Neuronal stem cell (in vitro differentiated cells): ENCODE measurements around the gene BORCS5.

Experiments used
- DNase-seq: peaks from one replicate; pipeline ENCODE4 v3.0.0-alpha.2; 2013; ENCODE audit warnings: low spot score
- H2AFZ ChIP-seq: one replicate; pipeline ENCODE4 v1.6.1; 2013; ENCODE audit warnings: mild to moderate bottlenecking, low read length, inconsistent platforms
- H2AK5ac ChIP-seq: 2 replicates; pipeline ENCODE4 v1.6.1; 2013; ENCODE audit warnings: low read depth, mild to moderate bottlenecking, inconsistent platforms, low read length, moderate library complexity, mixed read lengths
- H2BK120ac ChIP-seq: 2 replicates; pipeline ENCODE4 v1.6.1; 2013; ENCODE audit warnings: low read depth, mild to moderate bottlenecking, inconsistent platforms, low read length, moderate library complexity, mixed read lengths
- H2BK12ac ChIP-seq: one replicate; pipeline ENCODE4 v1.6.1; 2013; ENCODE audit warnings: low read length, inconsistent platforms
- H2BK15ac ChIP-seq: 2 replicates; pipeline ENCODE4 v1.6.1; 2013; ENCODE audit warnings: mild to moderate bottlenecking, low read length, inconsistent platforms, mixed read lengths
- H2BK5ac ChIP-seq: one replicate; pipeline ENCODE4 v1.6.1; 2013; ENCODE audit warnings: inconsistent platforms, mild to moderate bottlenecking, low read length, moderate library complexity
- H3K14ac ChIP-seq: one replicate; pipeline ENCODE4 v1.6.1; 2013; ENCODE audit warnings: low read length, inconsistent platforms
- H3K18ac ChIP-seq: 2 replicates; pipeline ENCODE4 v1.6.1; 2013; ENCODE audit warnings: low read length, inconsistent platforms
- H3K23ac ChIP-seq: 2 replicates; pipeline ENCODE4 v1.6.1; 2013; ENCODE audit warnings: low read depth, mild to moderate bottlenecking, mixed read lengths, low read length, inconsistent platforms; ENCODE audit not compliant: poor library complexity
- H3K27ac ChIP-seq: replicated peaks from 3 replicates; pipeline ENCODE4 v1.5.1; 2013; ENCODE audit warnings: low read length, inconsistent platforms
- H3K27me3 ChIP-seq, 3 experiments: 2 replicates each; pipeline ENCODE4 v1.6.1; 2013; ENCODE audit warnings: low read length in 3 of 3, mild to moderate bottlenecking in 2 of 3, inconsistent platforms in 1 of 3, low read depth in 1 of 3, mixed read lengths in 1 of 3, moderate library complexity in 1 of 3; ENCODE audit not compliant: control insufficient read depth in 3 of 3, insufficient read depth in 3 of 3
- H3K36me3 ChIP-seq, 2 donors: replicated peaks in 1 of 2; 2 replicates each; pipeline ENCODE4 v1.6.1; 2013; ENCODE audit warnings: low read length in 2 of 2; ENCODE audit not compliant: control insufficient read depth in 2 of 2, insufficient read depth in 2 of 2
- H3K4ac ChIP-seq: 2 replicates; pipeline ENCODE4 v1.6.1; 2013; ENCODE audit warnings: inconsistent platforms, mild to moderate bottlenecking, low read length, moderate library complexity
- H3K4me1 ChIP-seq, 2 donors: 1 replicate in 1 of 2; 2 replicates in 1 of 2; pipeline ENCODE4 v1.6.1; 2013; ENCODE audit warnings: low read length in 2 of 2, low read depth in 1 of 2; ENCODE audit not compliant: control insufficient read depth in 2 of 2, insufficient read depth in 1 of 2
- H3K4me2 ChIP-seq: one replicate; pipeline ENCODE4 v1.6.1; 2013; ENCODE audit warnings: mild to moderate bottlenecking, low read length, inconsistent platforms; ENCODE audit not compliant: insufficient read depth, poor library complexity, severe bottlenecking
- H3K4me3 ChIP-seq, 2 donors: 2 replicates each; pipeline ENCODE4 v1.5.1; 2013; ENCODE audit warnings: low read length in 2 of 2, mild to moderate bottlenecking in 2 of 2, inconsistent platforms in 1 of 2, moderate library complexity in 1 of 2
- H3K79me1 ChIP-seq: one replicate; pipeline ENCODE4 v1.6.1; 2013; ENCODE audit warnings: low read depth, mild to moderate bottlenecking, inconsistent platforms, low read length, moderate library complexity
- H3K9ac ChIP-seq: one replicate; pipeline ENCODE4 v1.6.1; 2013; ENCODE audit warnings: mild to moderate bottlenecking, low read depth, low read length, inconsistent platforms; ENCODE audit not compliant: poor library complexity
- H3K9me3 ChIP-seq, 2 donors: replicated peaks in 1 of 2; 2 replicates each; pipeline versions ENCODE3 to v1.6.1; 2013; ENCODE audit warnings: low read length in 2 of 2, mild to moderate bottlenecking in 2 of 2, inconsistent platforms in 1 of 2, low read depth in 1 of 2, mixed read lengths in 1 of 2, moderate library complexity in 1 of 2; ENCODE audit not compliant: control insufficient read depth in 2 of 2, insufficient read depth in 1 of 2
- H4K8ac ChIP-seq: one replicate; pipeline ENCODE4 v1.6.1; 2013; ENCODE audit warnings: low read depth, mild to moderate bottlenecking, inconsistent platforms, low read length, moderate library complexity
- H4K91ac ChIP-seq: one replicate; pipeline ENCODE4 v1.6.1; 2013; ENCODE audit warnings: low read length, low read depth, mild to moderate bottlenecking, inconsistent platforms; ENCODE audit not compliant: poor library complexity
- WGBS, 2 donors: extraction: QIAGEN DNeasy Blood & Tissue Kit; methylation state at CpG; one replicate each; pipeline ENCODE4 v1.1.7; 2013; ENCODE audit warnings: missing lambda C conversion rate in 2 of 2, mixed read lengths in 1 of 2; ENCODE audit not compliant: insufficient read length in 2 of 2, insufficient replicate concordance in 1 of 2; ENCODE audit errors: extremely low coverage in 2 of 2; 5-methylcytosine and 5-hydroxymethylcytosine counted together

BORCS5 gene

GRCh38 chr12:12488823-12489550 is 132.1 kb downstream of the BORCS5 start:
- H3K4me2 ChIP-seq: no peak overlapping the region

GRCh38 chr12:12491606-12492005 is 134.7 kb downstream of the BORCS5 start:
- Histone ChIP-seq H3K14ac (no peak overlapping the region), H3K79me1 (peaks cover 2% of the 10 kb centered on the region), H3K27ac (no peak overlapping the region), H3K4me3 (no peak overlapping the region), H2AK5ac (no peak overlapping the region), H4K91ac (no peak overlapping the region), H3K27me3 (no peaks in the 10 kb centered on the region), H4K8ac (no peak overlapping the region), H2BK15ac (no peak overlapping the region), H3K4me1 (no peaks in the 10 kb centered on the region), H3K4me2 (no peak overlapping the region), H3K23ac (no peak overlapping the region), H2BK5ac (no peak overlapping the region), H3K9me3 (no peaks in the 10 kb centered on the region), H3K18ac (no peak overlapping the region), H2BK120ac (no peak overlapping the region), H3K9ac (no peak overlapping the region), H2AFZ (no peak overlapping the region), H3K36me3 (peaks cover 8 to 42% of the 10 kb centered on the region in 2 donors), H2BK12ac (no peak overlapping the region), H3K4ac (no peak overlapping the region)
- no peak for DNase-seq

More at GRCh38 chr12:12488823-12489550, 132.1 kb downstream of the BORCS5 start:
- Histone ChIP-seq H2BK5ac (no peak overlapping the region), H2AFZ (no peak overlapping the region), H2BK120ac (no peak overlapping the region), H3K9ac (no peak overlapping the region), H4K8ac (no peak overlapping the region), H3K18ac (no peak overlapping the region), H3K36me3 (peaks cover 11 to 50% of the 10 kb centered on the region in 2 donors), H3K79me1 (peaks cover 2% of the 10 kb centered on the region), H3K27ac (no peak overlapping the region), H2AK5ac (no peak overlapping the region), H2BK12ac (no peak overlapping the region), H2BK15ac (no peak overlapping the region), H3K27me3 (no peaks in the 10 kb centered on the region), H3K14ac (no peak overlapping the region), H3K4me3 (no peak overlapping the region), H3K4me1 (no peaks in the 10 kb centered on the region), H3K9me3 (peaks cover 0 to 2% of the 10 kb centered on the region in 2 donors), H4K91ac (no peak overlapping the region), H3K23ac (no peak overlapping the region), H3K4ac (no peak overlapping the region)
- DNase-seq: no peak
- WGBS, 2 donors: no CpG with 5 or more reads among the region's 8 CpGs

- H2BK5ac ChIP-seq: no peak overlapping the region
- H3K27ac ChIP-seq: no peak overlapping the region
- H2AFZ ChIP-seq: no peak overlapping the region
- no peak overlapping the region for H3K9ac ChIP-seq
- H4K91ac ChIP-seq: no peak overlapping the region
- no peak for DNase-seq
- peaks cover 2% of the 10 kb centered on the region for H3K79me1 ChIP-seq
- H2AK5ac ChIP-seq: no peak overlapping the region
- no peak overlapping the region for H3K14ac ChIP-seq
- no peak overlapping the region for H3K18ac ChIP-seq
- no peaks in the 10 kb centered on the region for H3K27me3 ChIP-seq
- no peak overlapping the region for H4K8ac ChIP-seq
- H3K9me3 ChIP-seq: no peaks in the 10 kb centered on the region
- no peak overlapping the region for H3K23ac ChIP-seq
- H2BK12ac ChIP-seq: no peak overlapping the region
- no peak overlapping the region for H3K4ac ChIP-seq
- H2BK120ac ChIP-seq: no peak overlapping the region
- H3K4me1 ChIP-seq: no peaks in the 10 kb centered on the region
- no peak overlapping the region for H3K4me3 ChIP-seq
- H2BK15ac ChIP-seq: no peak overlapping the region
- peaks cover 4 to 42% of the 10 kb centered on the region in 2 donors for H3K36me3 ChIP-seq
- 100% methylated on average over 2 of the region's 5 CpGs; no CpG with 5 or more reads in 1 of the 2 donors for WGBS, 2 donors
- no peak overlapping the region for H3K4me2 ChIP-seq
Observed at GRCh38 chr12:12492547-12492946, 135.7 kb downstream of the BORCS5 start.

GRCh38 chr12:12495536-12495935 is 138.7 kb downstream of the BORCS5 start:
- Histone ChIP-seq H3K36me3 (peaks cover 4 to 44% of the 10 kb centered on the region in 2 donors), H3K9ac (no peak overlapping the region), H3K27ac (no peak overlapping the region), H3K18ac (no peak overlapping the region), H3K23ac (no peak overlapping the region), H4K8ac (no peak overlapping the region), H3K4me1 (no peaks in the 10 kb centered on the region), H3K79me1 (no peaks in the 10 kb centered on the region), H3K4me2 (no peak overlapping the region), H2AFZ (no peak overlapping the region), H3K27me3 (no peaks in the 10 kb centered on the region), H2BK12ac (no peak overlapping the region), H3K4ac (no peak overlapping the region), H2AK5ac (no peak overlapping the region), H4K91ac (no peak overlapping the region), H3K14ac (no peak overlapping the region), H2BK5ac (no peak overlapping the region), H3K4me3 (no peak overlapping the region), H2BK15ac (no peak overlapping the region), H2BK120ac (no peak overlapping the region), H3K9me3 (no peaks in the 10 kb centered on the region)
- no CpG with 5 or more reads among the region's 1 CpG for WGBS, 2 donors
- DNase-seq: no peak
